ENCODE results near the gene SETD2. TPM values are rescaled to one million over a fixed set of nuclear protein-coding genes. Genes with fewer than 3 reads are reported as not detected.

Gene SETD2
- total RNA-seq, 2 experiments from 2014 or later = 54.1 to 63.3 TPM

GRCh38 chr3:47016086-47016933 lies 147.6 kb downstream of the SETD2 start:
- Mint-ChIP-seq H3K36me3 (peaks cover 14% of the 10 kb centered on the region), H3K27me3 (no peaks in the 10 kb centered on the region), H3K4me3 (peak overlapping the region; percentile 65), H3K4me1 (peaks cover 57% of the 10 kb centered on the region), H3K9me3 (no peaks in the 10 kb centered on the region), H3K27ac (peak overlapping the region; percentile 84)
- ATAC-seq (ENCODE audit: low read depth) (no peak), DNase-seq (no peak)
- POLR2A ChIA-PET = interaction anchor here (1.1 to 1.9 kb wide), 4 partner anchors 25 to 148 kb away, joined by 3 to 7 read pairs (median 4); partner anchors contain the start of gene NBEAL2

- Mint-ChIP-seq H3K36me3 (peaks cover 11% of the 10 kb centered on the region), H3K4me3 (no peak overlapping the region), H3K9me3 (no peaks in the 10 kb centered on the region)
Measured at GRCh38 chr3:47015151-47015550, 148.8 kb downstream of the SETD2 start.

GRCh38 chr3:47014036-47014435 lies 149.9 kb downstream of the SETD2 start:
- H3K9me3 Mint-ChIP-seq = no peaks in the 10 kb centered on the region
- POLR2A ChIA-PET = no interaction called here
- no peaks in the 10 kb centered on the region for H3K27me3 Mint-ChIP-seq
- H3K4me3 Mint-ChIP-seq = no peak overlapping the region
- DNase-seq (no peak), ATAC-seq (ENCODE audit: low read depth) (no peak)
- peak overlapping the region; percentile 23 for H3K27ac Mint-ChIP-seq
- peaks cover 48% of the 10 kb centered on the region for H3K4me1 Mint-ChIP-seq
- peaks cover 8% of the 10 kb centered on the region for H3K36me3 Mint-ChIP-seq

More at GRCh38 chr3:47015151-47015550, 148.8 kb downstream of the SETD2 start:
- Mint-ChIP-seq H3K4me1 (peaks cover 56% of the 10 kb centered on the region), H3K27ac (peak overlapping the region; percentile 60), H3K27me3 (no peaks in the 10 kb centered on the region)
- no peak for DNase-seq
- ATAC-seq (ENCODE audit: low read depth) = no peak
- POLR2A ChIA-PET = no interaction called here

- H3K36me3 Mint-ChIP-seq = peaks cover 4% of the 10 kb centered on the region
- H3K27me3 Mint-ChIP-seq = no peaks in the 10 kb centered on the region
- no peak for ATAC-seq (ENCODE audit: low read depth)
- no peak overlapping the region for H3K4me3 Mint-ChIP-seq
- no peak overlapping the region for H3K27ac Mint-ChIP-seq
- no peaks in the 10 kb centered on the region for H3K9me3 Mint-ChIP-seq
- peaks cover 44% of the 10 kb centered on the region for H3K4me1 Mint-ChIP-seq
- POLR2A ChIA-PET = no interaction called here
- no peak for DNase-seq
Measured at GRCh38 chr3:47013231-47013630, 150.7 kb downstream of the SETD2 start.

- H3K27ac Mint-ChIP-seq = peak overlapping the region; percentile 42
- H3K4me3 Mint-ChIP-seq = no peak overlapping the region
- peak; percentile 31 for DNase-seq
- H3K9me3 Mint-ChIP-seq = no peaks in the 10 kb centered on the region
- POLR2A ChIA-PET = no interaction called here
- no peaks in the 10 kb centered on the region for H3K27me3 Mint-ChIP-seq
- ATAC-seq (ENCODE audit: low read depth) = no peak
- peaks cover 38% of the 10 kb centered on the region for H3K4me1 Mint-ChIP-seq
- H3K36me3 Mint-ChIP-seq = peaks cover 4% of the 10 kb centered on the region
Measured at GRCh38 chr3:47012342-47013230, 151.3 kb downstream of the SETD2 start.

DNA sequence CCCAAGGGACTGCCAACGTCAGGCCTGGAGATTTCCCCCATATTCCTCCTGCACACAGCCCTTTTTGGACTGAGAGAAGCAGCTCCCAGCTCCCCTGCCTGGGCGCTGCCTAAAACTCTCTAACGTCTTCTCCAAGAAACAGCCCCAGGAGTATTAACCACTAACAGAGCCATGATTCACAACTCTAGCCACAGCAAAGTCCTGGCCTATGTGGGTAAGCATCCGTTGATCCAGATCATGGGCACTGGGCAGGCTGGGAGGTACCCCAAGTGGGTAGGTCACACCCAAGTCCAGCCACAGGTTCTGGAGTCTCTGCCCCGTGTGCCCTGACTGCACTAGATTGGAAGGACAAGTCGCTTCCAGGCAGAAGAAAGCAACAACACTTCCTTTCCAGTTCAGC lies 152.5 kb downstream of the SETD2 start:
- Mint-ChIP-seq H3K9me3 (no peaks in the 10 kb centered on the region), H3K4me1 (peaks cover 26% of the 10 kb centered on the region), H3K36me3 (peaks cover 8% of the 10 kb centered on the region), H3K27me3 (no peaks in the 10 kb centered on the region), H3K27ac (no peak overlapping the region), H3K4me3 (no peak overlapping the region)
- POLR2A ChIA-PET = interaction anchor here (0.6 to 1.6 kb wide), 3 partner anchors 18 to 1113 kb away, joined by 3 to 6 read pairs (median 3); no protein-coding TSS in a partner anchor
- ATAC-seq (ENCODE audit: low read depth) (no peak), DNase-seq (no peak)

GRCh38 chr3:47010910-47011309 lies 153.0 kb downstream of the SETD2 start:
- Mint-ChIP-seq H3K4me1 (peaks cover 22% of the 10 kb centered on the region), H3K27ac (no peak overlapping the region), H3K9me3 (no peaks in the 10 kb centered on the region), H3K4me3 (no peak overlapping the region), H3K27me3 (no peaks in the 10 kb centered on the region), H3K36me3 (peaks cover 8% of the 10 kb centered on the region)
- POLR2A ChIA-PET = interaction anchor here (0.6 to 1.6 kb wide), 4 partner anchors 19 to 1113 kb away, joined by 3 to 6 read pairs (median 3); partner anchors contain the start of gene CCDC12
- DNase-seq = no peak
- ATAC-seq (ENCODE audit: low read depth) = no peak

- peak overlapping the region; percentile 79 for H3K27ac Mint-ChIP-seq
- POLR2A ChIA-PET = interaction anchor here (1.0 to 2.9 kb wide), 6 partner anchors 11 to 262 kb away, joined by 3 to 11 read pairs (median 5); partner anchors contain the start of genes CCDC12 and NBEAL2
- peaks cover 9% of the 10 kb centered on the region for H3K36me3 Mint-ChIP-seq
- H3K4me3 Mint-ChIP-seq = peak overlapping the region; percentile 74
- no peaks in the 10 kb centered on the region for H3K27me3 Mint-ChIP-seq
- no peak for ATAC-seq (ENCODE audit: low read depth)
- peak; percentile 38 for DNase-seq
- peaks cover 18% of the 10 kb centered on the region for H3K4me1 Mint-ChIP-seq
- no peaks in the 10 kb centered on the region for H3K9me3 Mint-ChIP-seq
Measured at GRCh38 chr3:47010111-47010712, 153.7 kb downstream of the SETD2 start.

- DNase-seq (peak; percentile 89), ATAC-seq (ENCODE audit: low read depth) (peak; percentile 95)
- POLR2A ChIA-PET = interaction anchor here (0.6 to 2.9 kb wide), 14 partner anchors 10 to 377 kb away, joined by 3 to 11 read pairs (median 3); partner anchors contain the start of genes NBEAL2 and PTPN23
- Mint-ChIP-seq H3K27ac (peak overlapping the region; percentile 79), H3K9me3 (no peaks in the 10 kb centered on the region), H3K4me3 (peak overlapping the region; percentile 74), H3K4me1 (peaks cover 17% of the 10 kb centered on the region), H3K27me3 (no peaks in the 10 kb centered on the region), H3K36me3 (peaks cover 7% of the 10 kb centered on the region)
Measured at GRCh38 chr3:47009225-47010110, 154.4 kb downstream of the SETD2 start.

DNA sequence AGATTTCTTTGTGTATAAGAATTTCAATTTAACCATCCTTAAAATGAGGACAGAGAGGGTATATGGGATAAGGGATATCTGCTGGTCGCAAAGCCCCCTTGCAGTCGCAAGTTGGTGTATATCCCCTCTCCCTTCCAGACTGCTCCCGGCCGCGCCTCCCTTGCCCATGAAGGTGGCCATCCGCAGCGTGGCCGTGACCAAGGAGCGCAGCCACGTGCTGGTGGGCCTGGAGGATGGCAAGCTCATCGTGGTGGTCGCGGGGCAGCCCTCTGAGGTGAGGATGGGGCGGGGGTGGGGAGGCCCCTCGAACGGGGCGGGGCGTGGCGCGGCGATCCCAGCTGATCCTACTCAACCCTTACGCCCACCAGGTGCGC lies 155.1 kb downstream of the SETD2 start:
- H3K4me3 Mint-ChIP-seq = peak overlapping the region; percentile 32
- peaks cover 17% of the 10 kb centered on the region for H3K4me1 Mint-ChIP-seq
- no peaks in the 10 kb centered on the region for H3K9me3 Mint-ChIP-seq
- POLR2A ChIA-PET = interaction anchor here (0.6 to 2.9 kb wide), 14 partner anchors 10 to 378 kb away, joined by 3 to 11 read pairs (median 3); partner anchors contain the start of genes NBEAL2 and PTPN23
- ATAC-seq (ENCODE audit: low read depth) (no peak), DNase-seq (no peak)
- H3K36me3 Mint-ChIP-seq = peaks cover 7% of the 10 kb centered on the region
- no peaks in the 10 kb centered on the region for H3K27me3 Mint-ChIP-seq
- no peak overlapping the region for H3K27ac Mint-ChIP-seq

- POLR2A ChIA-PET = interaction anchor here (0.7 to 2.9 kb wide), 8 partner anchors 9 to 86 kb away, joined by 3 to 11 read pairs (median 3); partner anchors contain the start of gene NBEAL2
- DNase-seq = no peak
- Mint-ChIP-seq H3K36me3 (peaks cover 7% of the 10 kb centered on the region), H3K9me3 (no peaks in the 10 kb centered on the region), H3K27me3 (no peaks in the 10 kb centered on the region), H3K4me1 (peaks cover 17% of the 10 kb centered on the region), H3K27ac (no peak overlapping the region), H3K4me3 (peak overlapping the region; percentile 32)
- ATAC-seq (ENCODE audit: low read depth) = no peak
Measured at GRCh38 chr3:47008234-47008796, 155.6 kb downstream of the SETD2 start.

Data from activated naive CD8-positive, alpha-beta T cell treated with anti-CD3 and anti-CD28 coated beads, Interleukin-2, amount 10 ng/mL, durations not matched to agents 7 days and 5 days (primary cell).